ENCODE data around the gene ZNF621. TPM values are rescaled to one million over a fixed set of nuclear protein-coding genes. Genes with fewer than 3 reads are reported as not detected.
"Not testable (repeated sequence)": the region's sequence is repeated elsewhere in the genome, so short reads cannot be mapped to it uniquely, and the experiment has no call there.

The ZNF621 gene
- total RNA-seq, 2 experiments from 2014 or later: 17.8 to 18.7 TPM

DNA sequence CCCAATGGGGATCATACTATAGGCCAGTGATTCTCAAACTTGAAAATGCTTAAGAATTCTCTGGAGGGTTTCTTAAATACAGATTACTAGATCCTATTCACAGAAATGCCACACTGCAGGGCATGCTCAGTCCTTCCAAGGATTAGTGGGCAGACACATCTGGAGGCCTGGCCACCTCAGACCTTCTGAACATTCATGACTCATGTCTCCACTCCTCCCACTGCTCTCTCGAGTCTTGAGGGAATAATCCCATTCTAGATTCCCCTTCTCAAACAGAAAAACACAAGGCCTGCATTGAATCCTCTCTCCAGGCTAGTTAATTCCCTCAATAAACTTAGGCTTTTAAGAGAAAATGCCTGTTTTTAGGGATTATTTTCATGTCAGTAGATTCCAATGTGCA is 22.1 kb downstream of the ZNF621 start:
- POLR2A ChIA-PET: no interaction called here
- H3K4me1 Mint-ChIP-seq: no peaks in the 10 kb centered on the region
- CTCF ChIA-PET: no interaction called here
- no peak overlapping the region for H3K27ac Mint-ChIP-seq
- intact Hi-C loops (cut with DNase I, micrococcal nuclease): no loop called here
- no peaks in the 10 kb centered on the region for H3K36me3 Mint-ChIP-seq (ENCODE audit: low read depth)
- H3K9me3 Mint-ChIP-seq (ENCODE audit: low read depth): no peaks in the 10 kb centered on the region
- ATAC-seq (no peak), DNase-seq (no peak)
- H3K27me3 Mint-ChIP-seq: peaks cover 5% of the 10 kb centered on the region
- no peak overlapping the region for H3K4me3 Mint-ChIP-seq

DNA sequence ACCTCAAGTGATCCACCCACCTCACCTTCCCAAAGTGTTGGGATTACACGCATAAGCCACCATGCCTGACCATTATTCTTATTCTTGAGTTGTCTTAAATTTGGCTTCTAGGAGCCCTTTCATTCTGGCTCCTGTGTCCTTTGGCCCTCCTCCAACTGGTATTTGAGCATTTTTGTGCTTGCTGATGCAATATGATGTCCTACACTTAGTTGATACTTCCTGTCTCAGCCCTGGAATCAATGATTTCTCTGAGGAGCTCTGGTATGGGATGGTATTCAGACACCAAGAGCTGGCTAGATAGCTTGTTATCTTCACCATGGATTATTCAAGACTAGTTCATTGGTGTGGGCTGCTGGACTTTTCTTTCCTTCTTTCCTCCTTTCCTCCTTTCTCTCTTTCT is 25.4 kb downstream of the ZNF621 start:
- Mint-ChIP-seq H3K27me3 (peaks cover 7% of the 10 kb centered on the region), H3K4me3 (no peak overlapping the region), H3K36me3 (ENCODE audit: low read depth) (no peaks in the 10 kb centered on the region), H3K4me1 (no peaks in the 10 kb centered on the region), H3K9me3 (ENCODE audit: low read depth) (no peaks in the 10 kb centered on the region), H3K27ac (no peak overlapping the region)
- DNase-seq (no peak), ATAC-seq (no peak)
- intact Hi-C loops (cut with DNase I, micrococcal nuclease): no loop called here
- POLR2A ChIA-PET: no interaction called here
- CTCF ChIA-PET: no interaction called here

DNA sequence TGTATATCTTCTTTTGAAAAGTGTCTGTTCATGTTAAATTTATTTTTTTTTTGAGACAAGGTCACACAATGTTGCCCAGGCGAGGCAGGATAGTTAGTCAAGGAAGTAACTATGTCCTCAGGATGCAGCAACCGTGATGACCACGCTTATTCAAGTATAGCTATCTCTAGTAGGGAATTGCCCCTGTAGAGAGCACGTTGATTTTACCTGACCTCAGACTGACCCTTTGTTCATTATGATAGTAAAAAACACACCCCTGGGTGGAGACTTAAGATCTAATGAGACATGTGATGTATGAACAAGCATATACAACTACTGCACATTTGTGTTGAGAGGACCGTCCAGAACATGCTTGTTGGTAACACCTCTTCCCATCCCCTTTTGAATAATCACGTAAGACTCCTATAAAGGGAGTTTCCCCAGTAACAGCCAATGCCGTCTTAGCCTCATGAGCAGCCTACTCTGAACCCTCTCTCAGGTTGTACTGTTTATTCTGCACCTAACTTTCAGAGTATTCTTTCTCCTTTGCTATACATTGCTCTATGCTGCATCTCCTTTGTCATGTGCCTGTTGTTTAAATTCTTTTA is 32.9 kb downstream of the ZNF621 start:
- no peak overlapping the region for H3K27ac Mint-ChIP-seq
- H3K9me3 Mint-ChIP-seq (ENCODE audit: low read depth): no peaks in the 10 kb centered on the region
- ATAC-seq (no peak), DNase-seq (no peak)
- no peaks in the 10 kb centered on the region for H3K27me3 Mint-ChIP-seq
- POLR2A ChIA-PET: no interaction called here
- CTCF ChIA-PET: no interaction called here
- intact Hi-C loops (cut with DNase I, micrococcal nuclease): no loop called here
- H3K4me3 Mint-ChIP-seq: no peak overlapping the region
- no peaks in the 10 kb centered on the region for H3K36me3 Mint-ChIP-seq (ENCODE audit: low read depth)
- H3K4me1 Mint-ChIP-seq: no peaks in the 10 kb centered on the region

DNA sequence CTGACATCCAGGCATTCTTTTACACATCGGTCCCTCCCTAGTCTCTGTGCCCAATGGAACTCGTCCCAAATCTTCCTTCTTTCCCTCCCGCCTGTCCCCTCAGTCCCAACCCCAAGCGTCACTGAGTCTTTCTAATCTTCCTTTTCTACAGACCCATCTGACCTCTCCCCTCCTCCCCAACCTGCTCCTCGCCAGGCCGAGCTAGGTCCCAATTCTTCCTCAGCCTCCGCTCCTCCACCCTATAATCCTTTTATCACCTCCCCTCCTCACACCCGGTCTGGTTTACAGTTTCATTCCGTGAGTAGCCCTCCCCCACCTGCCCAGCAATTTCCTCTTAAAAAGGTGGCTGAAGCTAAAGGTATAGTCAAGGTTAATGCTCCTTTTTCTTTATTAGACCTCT is 37.7 kb downstream of the ZNF621 start:
- H3K9me3 Mint-ChIP-seq (ENCODE audit: low read depth); H3K36me3 Mint-ChIP-seq (ENCODE audit: low read depth); intact Hi-C loops (cut with DNase I, micrococcal nuclease); H3K4me3 Mint-ChIP-seq; H3K27ac Mint-ChIP-seq; ATAC-seq; H3K27me3 Mint-ChIP-seq; DNase-seq; POLR2A ChIA-PET; H3K4me1 Mint-ChIP-seq; CTCF ChIA-PET: not testable (repeated sequence)

DNA sequence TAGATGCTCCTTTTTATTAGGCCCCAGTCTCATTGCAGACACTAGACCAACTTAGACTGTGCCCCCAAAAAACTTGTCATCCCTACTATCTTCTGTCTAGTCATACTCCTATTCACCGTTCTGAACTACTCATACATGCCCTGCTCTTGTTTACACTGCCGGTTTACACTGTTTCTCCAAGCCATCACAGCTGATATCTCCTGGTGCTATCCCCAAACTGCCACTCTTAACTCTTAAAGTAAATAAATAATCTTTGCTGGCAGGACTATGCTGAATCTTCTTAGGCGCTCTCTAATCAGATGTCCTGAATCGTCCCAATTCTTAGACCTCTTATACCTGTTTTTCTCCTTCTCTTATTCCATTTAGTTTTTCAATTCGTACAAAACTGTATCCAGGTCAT is 40.9 kb downstream of the ZNF621 start:
- H3K9me3 Mint-ChIP-seq (ENCODE audit: low read depth); POLR2A ChIA-PET; intact Hi-C loops (cut with DNase I, micrococcal nuclease); H3K4me3 Mint-ChIP-seq; CTCF ChIA-PET; DNase-seq; H3K27me3 Mint-ChIP-seq; ATAC-seq; H3K27ac Mint-ChIP-seq; H3K4me1 Mint-ChIP-seq; H3K36me3 Mint-ChIP-seq (ENCODE audit: low read depth): not testable (repeated sequence)

DNA sequence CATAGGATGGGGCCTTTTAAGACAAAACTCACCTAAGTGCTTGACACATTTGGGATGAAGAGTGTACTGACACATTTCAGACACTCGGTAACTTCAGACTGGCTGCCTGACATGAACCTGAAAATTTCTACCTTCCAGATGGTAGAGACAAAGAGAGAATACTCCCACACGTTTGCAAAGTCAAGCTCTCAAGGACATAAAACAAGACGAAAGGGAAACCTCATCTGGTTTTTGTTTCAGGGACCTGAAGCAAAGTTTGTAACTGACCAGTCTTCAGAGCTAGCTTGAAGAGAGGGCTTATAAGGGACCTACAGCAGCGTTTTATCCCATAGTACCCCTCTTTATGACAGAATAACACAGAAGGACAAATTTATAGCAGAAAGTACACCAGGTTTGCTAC is 41.9 kb downstream of the ZNF621 start:
- Mint-ChIP-seq H3K27ac (no peak overlapping the region), H3K27me3 (peaks cover 2% of the 10 kb centered on the region), H3K4me1 (no peaks in the 10 kb centered on the region), H3K36me3 (ENCODE audit: low read depth) (no peaks in the 10 kb centered on the region), H3K4me3 (no peak overlapping the region), H3K9me3 (ENCODE audit: low read depth) (peaks cover 1% of the 10 kb centered on the region)
- ChIA-PET CTCF (no interaction called here), POLR2A (no interaction called here)
- intact Hi-C loops (cut with DNase I, micrococcal nuclease): no loop called here
- ATAC-seq: no peak
- no peak for DNase-seq

DNA sequence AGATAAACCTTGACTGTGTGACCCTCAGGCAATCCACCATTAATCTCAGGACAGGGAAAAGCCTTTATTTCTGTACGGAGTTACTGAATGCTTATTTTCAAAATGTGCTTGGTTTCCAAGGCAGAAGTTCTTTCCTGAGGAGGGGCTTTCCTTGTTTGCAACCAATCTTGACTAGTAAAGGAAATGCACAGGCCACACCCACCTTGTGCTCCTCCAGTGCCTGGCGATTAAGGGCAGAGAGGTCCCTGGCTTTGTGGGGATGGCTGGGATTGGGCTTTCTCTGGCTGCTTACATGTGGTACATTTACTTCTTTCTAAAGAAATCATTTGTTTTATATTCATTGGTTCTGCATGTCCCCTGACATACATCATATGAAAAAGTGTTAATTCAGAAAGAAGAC is 47.8 kb downstream of the ZNF621 start:
- Mint-ChIP-seq H3K4me1 (no peaks in the 10 kb centered on the region), H3K27me3 (peaks cover 5% of the 10 kb centered on the region), H3K4me3 (no peak overlapping the region), H3K36me3 (ENCODE audit: low read depth) (no peaks in the 10 kb centered on the region), H3K27ac (no peak overlapping the region), H3K9me3 (ENCODE audit: low read depth) (no peaks in the 10 kb centered on the region)
- CTCF ChIA-PET: interaction anchor here (1.0 kb wide), 1 partner anchor 8 kb away, joined by 3 read pairs; no protein-coding TSS in a partner anchor
- ATAC-seq (no peak), DNase-seq (no peak)
- POLR2A ChIA-PET: no interaction called here
- intact Hi-C loops (cut with DNase I, micrococcal nuclease): no loop called here

DNA sequence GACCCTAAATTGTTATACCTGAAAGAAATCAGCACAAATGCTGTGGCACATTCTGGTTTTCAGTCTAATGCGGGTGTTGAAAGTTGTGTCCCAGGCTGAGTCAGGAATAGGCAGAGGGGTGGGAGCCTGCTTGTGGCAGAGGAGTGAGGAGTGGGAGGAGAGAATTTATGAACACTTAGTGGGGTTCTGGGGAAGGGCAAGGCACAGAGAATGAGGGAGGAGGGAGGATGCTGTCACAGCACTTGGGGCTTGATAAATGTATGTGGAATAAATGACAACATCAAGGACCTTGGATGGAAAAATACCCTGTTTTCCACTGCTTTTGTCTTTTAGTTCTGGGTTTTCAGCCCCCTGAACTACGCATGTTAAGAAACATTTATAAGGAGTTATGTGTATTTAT is 49.3 kb downstream of the ZNF621 start:
- no peak overlapping the region for H3K27ac Mint-ChIP-seq

DNA sequence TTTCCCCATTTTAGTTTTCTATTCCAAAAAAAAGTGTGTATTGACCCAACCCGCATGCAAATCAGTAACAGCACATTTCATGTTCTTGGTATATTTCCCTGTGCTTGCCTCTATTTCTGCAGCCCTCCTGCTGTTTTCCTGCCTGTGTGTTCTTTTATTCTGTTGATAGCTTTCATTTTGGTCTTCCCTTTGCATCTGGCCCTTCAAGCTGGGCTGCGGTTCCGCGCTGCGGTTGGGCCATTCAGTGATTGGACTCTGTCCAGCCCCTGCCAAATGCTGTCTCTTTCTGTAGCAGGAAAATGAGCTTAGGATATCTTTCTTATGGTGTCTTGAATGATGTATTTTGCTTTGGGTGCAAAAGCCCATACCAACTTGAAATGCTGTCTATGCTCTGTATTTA is 49.9 kb downstream of the ZNF621 start:
- DNase-seq (no peak), ATAC-seq (no peak)
- CTCF ChIA-PET: interaction anchor here (0.6 kb wide), 1 partner anchor 1649 kb away, joined by 4 read pairs; no protein-coding TSS in a partner anchor
- Mint-ChIP-seq H3K4me3 (no peak overlapping the region), H3K27me3 (peaks cover 7% of the 10 kb centered on the region), H3K4me1 (no peaks in the 10 kb centered on the region), H3K9me3 (ENCODE audit: low read depth) (no peaks in the 10 kb centered on the region), H3K27ac (no peak overlapping the region), H3K36me3 (ENCODE audit: low read depth) (no peaks in the 10 kb centered on the region)
- intact Hi-C loops (cut with DNase I, micrococcal nuclease): no loop called here
- POLR2A ChIA-PET: no interaction called here

More for the DNA sequence above, 49.3 kb downstream of the ZNF621 start:
- ChIA-PET CTCF (no interaction called here), POLR2A (no interaction called here)
- no peak for DNase-seq
- Mint-ChIP-seq H3K9me3 (ENCODE audit: low read depth) (no peaks in the 10 kb centered on the region), H3K4me3 (no peak overlapping the region), H3K4me1 (no peaks in the 10 kb centered on the region), H3K36me3 (ENCODE audit: low read depth) (no peaks in the 10 kb centered on the region), H3K27me3 (peaks cover 5% of the 10 kb centered on the region)
- intact Hi-C loops (cut with DNase I, micrococcal nuclease): no loop called here
- no peak for ATAC-seq

DNA sequence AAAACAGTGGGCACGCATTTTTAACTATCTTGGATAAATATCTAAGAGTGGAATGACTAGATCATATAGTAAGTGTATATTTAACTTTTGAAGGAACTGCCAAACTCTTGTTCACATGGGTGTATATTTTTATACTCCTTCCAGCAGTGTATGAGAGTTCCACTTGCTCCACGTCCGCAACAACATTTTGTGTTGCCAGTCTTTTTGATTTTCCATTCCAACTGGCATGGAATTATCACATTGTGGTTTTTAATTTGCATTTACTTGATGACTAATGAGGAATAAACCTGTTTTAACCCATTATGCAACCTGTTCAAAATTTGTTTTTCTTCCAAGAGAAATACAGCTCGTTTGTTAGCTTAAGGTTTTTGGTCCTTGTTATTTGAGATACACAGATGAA is 51.6 kb downstream of the ZNF621 start:
- H3K4me1 Mint-ChIP-seq: no peaks in the 10 kb centered on the region
- POLR2A ChIA-PET: no interaction called here

DNA sequence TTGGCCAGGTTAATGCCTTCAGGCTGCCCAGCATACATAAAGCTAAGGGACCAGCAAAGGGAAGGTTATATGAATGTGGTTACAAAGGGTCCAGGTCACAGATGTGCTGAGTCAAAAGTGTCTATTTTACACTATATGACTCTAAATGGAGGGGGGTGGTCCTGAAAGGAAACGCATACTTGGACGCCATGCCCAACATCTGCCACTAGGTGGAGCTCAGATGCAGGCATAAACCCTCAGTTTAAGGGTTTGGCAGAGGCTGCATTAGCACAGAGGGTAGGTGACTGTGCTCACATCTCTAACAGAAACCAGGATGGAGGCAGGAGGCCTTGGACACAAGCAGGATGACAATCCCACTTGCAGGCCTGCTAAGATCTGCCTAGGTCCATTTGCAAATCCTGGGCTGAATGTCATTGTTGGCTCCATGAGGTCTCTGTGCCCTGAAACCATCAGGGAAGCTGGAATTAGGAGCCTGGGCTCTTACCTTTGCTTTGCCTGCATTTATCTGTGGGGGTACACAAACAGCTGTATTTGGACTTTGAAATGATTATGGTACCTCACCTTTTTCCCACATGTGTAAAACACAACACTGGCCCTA is 55.8 kb downstream of the ZNF621 start:
- H3K9me3 Mint-ChIP-seq (ENCODE audit: low read depth): no peaks in the 10 kb centered on the region

More for the DNA sequence above, 51.6 kb downstream of the ZNF621 start:
- ATAC-seq (no peak), DNase-seq (no peak)
- Mint-ChIP-seq H3K36me3 (ENCODE audit: low read depth) (no peaks in the 10 kb centered on the region), H3K4me3 (no peak overlapping the region), H3K9me3 (ENCODE audit: low read depth) (no peaks in the 10 kb centered on the region), H3K27ac (no peak overlapping the region), H3K27me3 (peaks cover 12% of the 10 kb centered on the region)
- CTCF ChIA-PET: interaction anchor here (1.3 to 1.5 kb wide), 3 partner anchors 10 to 1306 kb away, joined by 3 to 6 read pairs (median 3); no protein-coding TSS in a partner anchor
- intact Hi-C loops (cut with DNase I, micrococcal nuclease): no loop called here

DNA sequence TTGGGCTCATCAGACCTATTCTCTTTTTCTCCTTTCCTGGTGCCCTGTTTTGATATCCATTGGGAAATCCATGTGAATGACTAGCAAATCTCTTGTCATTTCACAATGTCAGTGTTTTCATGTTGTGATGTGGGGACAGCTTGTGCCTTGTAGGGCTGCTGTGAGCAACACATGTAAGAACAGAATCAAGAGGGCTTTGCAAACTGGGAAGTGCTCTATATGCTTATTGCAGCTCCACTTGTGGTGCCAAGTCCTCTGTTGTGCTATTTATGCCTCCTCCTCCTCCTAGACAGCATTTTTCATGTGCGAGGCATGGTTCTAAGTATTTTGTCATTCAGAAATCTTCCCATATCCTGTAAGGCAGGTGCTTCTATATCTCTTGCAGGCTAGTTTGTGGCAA is 56.4 kb downstream of the ZNF621 start:
- Mint-ChIP-seq H3K27ac (no peak overlapping the region), H3K9me3 (ENCODE audit: low read depth) (no peaks in the 10 kb centered on the region), H3K4me1 (peaks cover 2% of the 10 kb centered on the region), H3K4me3 (no peak overlapping the region), H3K36me3 (ENCODE audit: low read depth) (no peaks in the 10 kb centered on the region), H3K27me3 (peaks cover 8% of the 10 kb centered on the region)
- no peak for ATAC-seq
- DNase-seq: no peak
- POLR2A ChIA-PET: no interaction called here
- CTCF ChIA-PET: interaction anchor here (0.5 to 1.7 kb wide), 19 partner anchors 8 to 1301 kb away, joined by 3 to 7 read pairs (median 3); no protein-coding TSS in a partner anchor
- intact Hi-C loops (cut with DNase I, micrococcal nuclease): loop anchor here (2.0 to 10.0 kb wide), 5 partner anchors 164 to 1516 kb away; no protein-coding TSS in a partner anchor

More for the DNA sequence above, 55.8 kb downstream of the ZNF621 start:
- CTCF ChIA-PET: interaction anchor here (0.5 to 1.7 kb wide), 24 partner anchors 8 to 1429 kb away, joined by 3 to 7 read pairs (median 3); no protein-coding TSS in a partner anchor
- no peak overlapping the region for H3K27ac Mint-ChIP-seq
- POLR2A ChIA-PET: no interaction called here
- no peak overlapping the region for H3K4me3 Mint-ChIP-seq
- H3K4me1 Mint-ChIP-seq: peaks cover 2% of the 10 kb centered on the region
- H3K36me3 Mint-ChIP-seq (ENCODE audit: low read depth): no peaks in the 10 kb centered on the region
- ATAC-seq (peak; percentile 88), DNase-seq (peak; percentile 79)
- peaks cover 8% of the 10 kb centered on the region for H3K27me3 Mint-ChIP-seq
- intact Hi-C loops (cut with DNase I, micrococcal nuclease): loop anchor here (1.0 to 10.0 kb wide), 7 partner anchors 164 to 1517 kb away; no protein-coding TSS in a partner anchor

Measured in activated CD4-positive, alpha-beta T cell treated with anti-CD3 and anti-CD28 coated beads for 36 hours (primary cell).